Activated T-cell treated with anti-CD3 and anti-CD28 coated beads, Interleukin-2, amount 50 U/mL, for 48 hours (primary cell): ENCODE data around the gene SDK1.

Experiments used
- DNase-seq, 2 experiments: peaks; one replicate each; pipeline ENCODE4 v3.0.0-alpha.2; 2020

The SDK1 gene

GRCh38 chr7:4151524-4151923, 850.5 kb downstream of the SDK1 start:
- DNase-seq: no peak

- no peak for DNase-seq
These were observed 851.0 kb downstream of the SDK1 start for GRCh38 chr7:4151926-4152549.

- no peak for DNase-seq
These were observed 854.0 kb downstream of the SDK1 start for GRCh38 chr7:4154882-4155535.

GRCh38 chr7:4156190-4156589, 855.1 kb downstream of the SDK1 start:
- DNase-seq: no peak

GRCh38 chr7:4157651-4158050, 856.6 kb downstream of the SDK1 start:
- no peak for DNase-seq

GRCh38 chr7:4158441-4159153, 857.5 kb downstream of the SDK1 start:
- no peak for DNase-seq

GRCh38 chr7:4159154-4159501, 858.1 kb downstream of the SDK1 start:
- no peak for DNase-seq

- no peak for DNase-seq
These were observed 858.9 kb downstream of the SDK1 start for GRCh38 chr7:4159761-4160554.

GRCh38 chr7:4162884-4163564, 862.0 kb downstream of the SDK1 start:
- DNase-seq: no peak

GRCh38 chr7:4163565-4164203, 862.6 kb downstream of the SDK1 start:
- DNase-seq: no peak

- DNase-seq: no peak
These were observed 863.5 kb downstream of the SDK1 start for GRCh38 chr7:4164556-4164955.

- DNase-seq: no peak
These were observed 865.3 kb downstream of the SDK1 start for GRCh38 chr7:4166340-4166739.

- no peak for DNase-seq
These were observed 865.8 kb downstream of the SDK1 start for GRCh38 chr7:4166807-4167206.

GRCh38 chr7:4167385-4167910, 866.4 kb downstream of the SDK1 start:
- DNase-seq: no peak

GRCh38 chr7:4168041-4168440, 867.0 kb downstream of the SDK1 start:
- DNase-seq: no peak

- DNase-seq: no peak
These were observed 867.5 kb downstream of the SDK1 start for GRCh38 chr7:4168541-4168940.

GRCh38 chr7:4169455-4169854, 868.4 kb downstream of the SDK1 start:
- no peak for DNase-seq

- DNase-seq: no peak
These were observed 870.1 kb downstream of the SDK1 start for GRCh38 chr7:4170997-4171786.

- DNase-seq: no peak
These were observed 871.8 kb downstream of the SDK1 start for GRCh38 chr7:4172883-4173282.

GRCh38 chr7:4173615-4174014, 872.6 kb downstream of the SDK1 start:
- DNase-seq: no peak

GRCh38 chr7:4174016-4174415, 873.0 kb downstream of the SDK1 start:
- DNase-seq: no peak
